ENCODE data around the gene STYK1. TPM values are rescaled to one million over a fixed set of nuclear protein-coding genes. Genes with fewer than 3 reads are reported as not detected.
A peak's percentile ranks its signal among the peaks of the same experiment; 100 is the strongest.

Gene STYK1, protein sequence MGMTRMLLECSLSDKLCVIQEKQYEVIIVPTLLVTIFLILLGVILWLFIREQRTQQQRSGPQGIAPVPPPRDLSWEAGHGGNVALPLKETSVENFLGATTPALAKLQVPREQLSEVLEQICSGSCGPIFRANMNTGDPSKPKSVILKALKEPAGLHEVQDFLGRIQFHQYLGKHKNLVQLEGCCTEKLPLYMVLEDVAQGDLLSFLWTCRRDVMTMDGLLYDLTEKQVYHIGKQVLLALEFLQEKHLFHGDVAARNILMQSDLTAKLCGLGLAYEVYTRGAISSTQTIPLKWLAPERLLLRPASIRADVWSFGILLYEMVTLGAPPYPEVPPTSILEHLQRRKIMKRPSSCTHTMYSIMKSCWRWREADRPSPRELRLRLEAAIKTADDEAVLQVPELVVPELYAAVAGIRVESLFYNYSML
- 1.1 and 1.5 TPM in 2 replicates for total RNA-seq

DNA sequence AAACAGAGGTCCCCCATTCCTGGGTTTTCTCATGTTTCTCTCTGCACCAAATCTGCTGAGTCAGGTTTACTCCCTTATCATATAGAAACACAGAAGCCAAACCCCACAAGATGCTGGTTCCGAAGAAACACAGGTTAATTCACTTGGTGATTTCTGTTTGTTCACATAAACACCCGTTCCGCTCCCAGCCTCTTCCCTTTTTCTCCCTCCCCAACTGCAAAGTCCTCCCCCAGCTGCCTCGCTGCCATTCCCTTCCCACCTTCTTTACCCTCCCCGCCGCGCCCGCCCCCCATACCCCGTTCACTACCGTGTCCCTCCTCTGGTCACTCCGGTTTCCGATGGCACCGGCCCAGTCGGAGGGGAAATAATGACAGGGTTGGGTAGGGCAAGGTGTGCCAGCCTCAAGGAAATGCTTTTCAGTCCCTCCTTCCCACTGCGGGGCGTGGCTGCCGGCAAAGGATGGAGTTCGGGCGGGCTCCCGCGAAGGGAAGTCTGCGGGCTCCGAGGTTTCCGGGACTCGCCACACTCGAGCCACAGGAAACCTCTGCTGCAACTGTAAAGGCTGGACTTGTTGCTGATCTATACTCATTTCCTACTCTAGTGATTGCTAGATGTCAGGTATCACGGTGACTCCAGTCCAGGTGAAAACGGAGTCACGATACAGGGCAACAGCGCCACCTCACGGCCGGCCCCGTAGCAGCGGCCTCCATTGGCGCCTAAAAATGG lies at the start of gene STYK1:
STYK1 (minus strand) TSS at position 394 of the 726 bp plus-strand sequence. CDS start 39,434 bp downstream, outside the sequence.
- TF ChIP-seq, protein P1, sequence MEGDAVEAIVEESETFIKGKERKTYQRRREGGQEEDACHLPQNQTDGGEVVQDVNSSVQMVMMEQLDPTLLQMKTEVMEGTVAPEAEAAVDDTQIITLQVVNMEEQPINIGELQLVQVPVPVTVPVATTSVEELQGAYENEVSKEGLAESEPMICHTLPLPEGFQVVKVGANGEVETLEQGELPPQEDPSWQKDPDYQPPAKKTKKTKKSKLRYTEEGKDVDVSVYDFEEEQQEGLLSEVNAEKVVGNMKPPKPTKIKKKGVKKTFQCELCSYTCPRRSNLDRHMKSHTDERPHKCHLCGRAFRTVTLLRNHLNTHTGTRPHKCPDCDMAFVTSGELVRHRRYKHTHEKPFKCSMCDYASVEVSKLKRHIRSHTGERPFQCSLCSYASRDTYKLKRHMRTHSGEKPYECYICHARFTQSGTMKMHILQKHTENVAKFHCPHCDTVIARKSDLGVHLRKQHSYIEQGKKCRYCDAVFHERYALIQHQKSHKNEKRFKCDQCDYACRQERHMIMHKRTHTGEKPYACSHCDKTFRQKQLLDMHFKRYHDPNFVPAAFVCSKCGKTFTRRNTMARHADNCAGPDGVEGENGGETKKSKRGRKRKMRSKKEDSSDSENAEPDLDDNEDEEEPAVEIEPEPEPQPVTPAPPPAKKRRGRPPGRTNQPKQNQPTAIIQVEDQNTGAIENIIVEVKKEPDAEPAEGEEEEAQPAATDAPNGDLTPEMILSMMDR (IDR thresholded peaks at IDR 0.05; ENCODE audit: insufficient read depth, low read length, poor library complexity, severe bottlenecking), result peak; percentile 96
- no peaks in the 10 kb centered on the region for H3K36me3 ChIP-seq (ENCODE audit: control insufficient read depth, insufficient read depth, low read length)
- H3K27me3 ChIP-seq (ENCODE audit: control insufficient read depth, insufficient read depth, low read length), result no peaks in the 10 kb centered on the region
- DNase-seq (ENCODE audit: low read depth), result peak; percentile 32
- H3K4me3 ChIP-seq (ENCODE audit: low read depth, low read length), result peak within 1 kb of the TSS; percentile 66

DNA sequence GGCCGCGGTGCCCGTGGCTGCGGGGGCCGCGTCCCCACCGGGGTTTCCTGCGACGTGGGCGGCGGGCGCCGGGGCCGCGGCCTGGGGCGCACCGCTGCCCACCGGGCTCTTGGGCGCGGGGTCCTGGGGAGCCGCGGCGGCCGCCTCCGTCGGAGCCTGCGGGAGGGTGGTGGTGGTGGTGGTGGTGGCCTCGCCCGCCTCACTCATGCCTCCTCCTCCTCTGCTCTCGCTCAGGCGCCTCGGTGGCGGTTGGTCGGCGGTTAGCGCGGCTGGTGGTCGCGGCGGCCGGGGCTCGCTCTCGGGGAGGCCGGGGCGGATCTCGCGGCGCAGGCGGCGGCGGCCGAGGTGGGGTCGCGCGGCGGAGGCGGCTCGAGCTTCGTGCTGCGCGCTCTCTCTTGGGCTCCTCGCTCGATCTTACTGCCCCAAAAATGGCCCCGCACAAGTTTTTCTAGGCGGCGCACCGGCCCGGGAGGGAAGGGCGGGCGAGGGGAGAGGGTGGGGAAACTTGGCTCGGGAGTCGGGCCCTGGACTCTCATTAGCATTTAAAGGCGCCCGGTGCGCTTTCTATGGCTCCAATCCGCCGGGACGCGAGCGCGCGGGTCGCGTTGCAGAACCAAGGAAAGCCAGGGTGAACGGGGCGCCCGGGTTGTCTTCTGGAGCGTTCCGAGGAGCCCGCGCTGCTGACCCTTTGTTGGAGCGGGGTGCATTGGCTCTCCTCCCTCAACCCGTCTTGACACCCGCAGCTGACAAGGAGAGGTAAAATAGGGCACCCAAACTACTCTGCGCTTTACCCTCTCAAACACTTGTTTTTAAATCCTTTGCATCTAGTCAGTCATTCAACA lies 49.3 kb upstream of the STYK1 start, which contains the start of gene YBX3:
YBX3 (minus strand) TSS at position 419 of the 842 bp plus-strand sequence; CDS start at position 207, 212 bp downstream.
- Histone ChIP-seq H3K27me3 (ENCODE audit: control insufficient read depth, insufficient read depth, low read length) (no peaks in the 10 kb centered on the region), H3K36me3 (ENCODE audit: control insufficient read depth, insufficient read depth, low read length) (no peaks in the 10 kb centered on the region), H3K4me3 (ENCODE audit: low read depth, low read length) (peak within 1 kb of the TSS; percentile 86)
- TF ChIP-seq, protein P1 (IDR thresholded peaks at IDR 0.05; ENCODE audit: insufficient read depth, low read length, poor library complexity, severe bottlenecking), result no peak
- no peak for DNase-seq (ENCODE audit: low read depth)

DNA sequence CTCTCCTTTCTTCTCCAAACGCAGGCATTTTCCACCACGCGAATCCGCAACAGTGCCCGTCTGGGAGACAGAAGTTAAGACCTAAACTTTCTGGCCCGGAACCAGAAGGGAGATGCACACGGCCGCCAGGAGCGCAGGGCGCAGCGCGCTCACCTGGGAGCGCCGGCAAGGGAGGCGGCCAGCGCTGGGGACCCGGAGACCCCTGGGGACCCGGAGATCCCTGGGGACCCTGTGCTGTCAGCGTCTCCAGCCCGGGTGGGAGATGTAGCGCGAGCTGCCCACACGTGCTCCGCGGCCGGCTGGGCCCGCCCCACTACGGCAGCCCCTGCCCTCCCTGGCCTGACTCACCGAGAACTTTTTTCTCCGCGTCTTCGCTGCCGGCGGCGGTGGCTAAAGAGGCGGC lies 48.7 kb upstream of the STYK1 start:
- no peaks in the 10 kb centered on the region for H3K27me3 ChIP-seq (ENCODE audit: control insufficient read depth, insufficient read depth, low read length)
- no peak for DNase-seq (ENCODE audit: low read depth)

DNA sequence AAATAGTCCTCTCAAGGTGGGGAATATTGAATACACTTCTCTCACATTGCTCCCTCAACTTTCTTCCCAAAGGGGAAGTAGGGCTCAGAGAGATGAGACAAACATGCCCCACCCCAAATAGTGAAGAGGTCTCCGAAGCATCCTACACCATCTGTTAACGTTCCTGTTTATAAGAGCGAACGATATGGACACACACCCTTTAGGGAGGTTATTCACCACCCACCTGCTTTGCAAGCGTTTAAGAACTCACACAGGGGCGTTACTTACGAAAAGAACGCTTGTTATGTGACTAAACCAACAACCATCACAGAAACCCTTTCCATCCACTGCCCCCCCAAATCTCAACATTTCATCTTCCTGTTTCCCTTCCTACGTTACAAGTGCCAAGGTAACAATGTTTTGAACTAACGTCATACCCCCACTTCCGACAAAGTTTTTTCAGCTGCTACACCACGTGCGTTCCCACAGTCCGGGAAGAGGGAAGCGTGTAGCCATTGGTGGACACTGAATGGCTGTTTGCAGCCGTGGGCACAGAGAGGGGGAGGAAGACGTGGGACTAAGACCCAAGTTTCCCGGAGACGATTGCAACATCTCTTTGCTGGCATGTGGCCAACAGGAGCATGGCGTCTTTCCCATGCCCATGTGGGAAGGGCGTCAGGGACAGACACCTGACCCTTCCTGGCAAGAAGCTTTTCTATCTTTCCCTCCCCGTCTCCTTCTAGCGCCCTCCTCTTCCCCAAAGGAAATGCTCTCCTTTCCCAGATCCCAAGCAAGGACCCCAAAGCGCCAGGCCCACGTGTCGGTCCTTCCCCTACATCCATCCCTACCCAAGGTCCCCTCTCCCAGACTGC lies 48.0 kb upstream of the STYK1 start:
- peak overlapping the region; percentile 86 for H3K4me3 ChIP-seq (ENCODE audit: low read depth, low read length)
- DNase-seq (ENCODE audit: low read depth), result peak; percentile 95
- no peaks in the 10 kb centered on the region for H3K36me3 ChIP-seq (ENCODE audit: control insufficient read depth, insufficient read depth, low read length)
- no peaks in the 10 kb centered on the region for H3K27me3 ChIP-seq (ENCODE audit: control insufficient read depth, insufficient read depth, low read length)
- TF ChIP-seq, protein P1 (IDR thresholded peaks at IDR 0.05; ENCODE audit: insufficient read depth, low read length, poor library complexity, severe bottlenecking), result no peak

More for the DNA sequence above, 48.7 kb upstream of the STYK1 start:
- peak overlapping the region; percentile 86 for H3K4me3 ChIP-seq (ENCODE audit: low read depth, low read length)
- H3K36me3 ChIP-seq (ENCODE audit: control insufficient read depth, insufficient read depth, low read length), result no peaks in the 10 kb centered on the region
- TF ChIP-seq, protein P1 (IDR thresholded peaks at IDR 0.05; ENCODE audit: insufficient read depth, low read length, poor library complexity, severe bottlenecking), result no peak
